Measurements from ENCODE around the gene KIAA0825.
A peak's percentile ranks its signal among the peaks of the same experiment; 100 is the strongest.

The KIAA0825 gene

DNA sequence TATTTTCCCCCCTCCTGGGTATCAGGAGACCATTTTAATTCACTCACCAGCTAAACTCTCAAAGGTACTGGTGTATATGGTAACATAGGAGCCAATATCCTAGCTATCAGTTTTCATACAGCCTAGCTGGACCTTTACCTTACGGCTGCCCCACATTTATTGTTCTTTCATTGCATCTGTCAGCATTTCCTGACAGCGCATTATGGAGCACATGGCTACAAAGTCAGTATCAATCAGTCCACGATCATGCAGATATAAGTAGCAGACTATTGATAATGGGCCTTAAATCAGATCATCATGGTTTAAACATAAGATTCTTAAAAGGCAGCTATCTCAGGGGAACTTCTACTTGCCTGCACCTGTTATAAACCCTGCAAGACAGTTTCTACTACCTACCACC lies 304.7 kb downstream of the KIAA0825 start:
- peaks cover 16% of the 10 kb centered on the region for H3K36me3 ChIP-seq (ENCODE audit: control insufficient read depth, insufficient read depth, low read length)

DNA sequence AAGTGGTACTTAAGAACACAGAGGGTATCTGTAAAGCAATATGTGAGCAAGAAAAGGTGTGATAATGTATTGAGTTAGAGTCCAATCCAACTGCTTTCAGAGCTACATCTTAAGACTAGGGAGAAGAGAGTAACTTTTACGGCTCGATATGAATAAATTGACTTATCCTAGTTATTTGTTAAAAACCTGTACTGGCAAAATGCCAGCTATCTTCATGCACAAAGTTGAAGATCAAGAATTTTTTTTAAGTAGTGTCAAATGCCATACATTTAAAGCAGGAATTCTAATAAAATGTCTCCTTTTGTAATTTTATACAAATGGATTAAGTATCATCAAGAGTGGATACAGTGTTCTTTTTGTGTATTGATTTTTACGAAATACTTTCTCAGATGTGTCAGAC lies 305.2 kb downstream of the KIAA0825 start:
- peaks cover 48% of the 10 kb centered on the region for H3K4me1 ChIP-seq (ENCODE audit: control insufficient read depth, insufficient read depth, low read length)
- H3K4me3 ChIP-seq (ENCODE audit: low read depth, low read length) = no peak overlapping the region
- no peak overlapping the region for H3K9ac ChIP-seq (ENCODE audit: low read depth, low read length)
- no peaks in the 10 kb centered on the region for H3K9me3 ChIP-seq (ENCODE audit: control insufficient read depth, insufficient read depth, low read length)
- peaks cover 18% of the 10 kb centered on the region for H3K36me3 ChIP-seq (ENCODE audit: control insufficient read depth, insufficient read depth, low read length)
- H3K27me3 ChIP-seq (ENCODE audit: control insufficient read depth, insufficient read depth, low read length) = no peaks in the 10 kb centered on the region
- H3K27ac ChIP-seq (ENCODE audit: low read depth, low read length) = no peak overlapping the region

More for the DNA sequence above, 304.7 kb downstream of the KIAA0825 start:
- no peak overlapping the region for H3K4me3 ChIP-seq (ENCODE audit: low read depth, low read length)
- peaks cover 50% of the 10 kb centered on the region for H3K4me1 ChIP-seq (ENCODE audit: control insufficient read depth, insufficient read depth, low read length)
- H3K9me3 ChIP-seq (ENCODE audit: control insufficient read depth, insufficient read depth, low read length) = no peaks in the 10 kb centered on the region
- H3K27me3 ChIP-seq (ENCODE audit: control insufficient read depth, insufficient read depth, low read length) = no peaks in the 10 kb centered on the region
- H3K9ac ChIP-seq (ENCODE audit: low read depth, low read length) = no peak overlapping the region
- H3K27ac ChIP-seq (ENCODE audit: low read depth, low read length) = peak overlapping the region; percentile 12

DNA sequence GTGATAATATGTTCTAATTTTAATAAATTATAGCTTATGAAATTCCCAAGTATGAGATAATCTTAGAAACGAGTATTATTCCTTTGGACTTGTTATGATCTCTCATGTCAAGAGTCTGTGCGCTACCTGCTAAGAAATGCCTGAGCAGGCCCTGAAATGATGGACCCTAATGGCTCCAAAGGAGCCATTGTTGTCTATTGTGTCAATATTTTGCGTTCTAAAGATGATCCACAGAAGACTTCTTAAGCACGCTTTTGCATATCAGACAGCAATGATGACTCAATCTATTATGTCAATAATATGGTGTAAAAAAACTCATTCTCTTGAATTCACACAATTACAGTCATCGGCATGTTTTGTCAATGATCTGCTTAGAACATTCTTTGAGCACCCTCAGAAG lies 306.1 kb downstream of the KIAA0825 start:
- H3K27ac ChIP-seq (ENCODE audit: low read depth, low read length) = no peak overlapping the region
- no peak overlapping the region for H3K4me3 ChIP-seq (ENCODE audit: low read depth, low read length)
- no peaks in the 10 kb centered on the region for H3K9me3 ChIP-seq (ENCODE audit: control insufficient read depth, insufficient read depth, low read length)
- H3K36me3 ChIP-seq (ENCODE audit: control insufficient read depth, insufficient read depth, low read length) = peaks cover 23% of the 10 kb centered on the region
- no peaks in the 10 kb centered on the region for H3K27me3 ChIP-seq (ENCODE audit: control insufficient read depth, insufficient read depth, low read length)
- no peak overlapping the region for H3K9ac ChIP-seq (ENCODE audit: low read depth, low read length)
- H3K4me1 ChIP-seq (ENCODE audit: control insufficient read depth, insufficient read depth, low read length) = peaks cover 48% of the 10 kb centered on the region

DNA sequence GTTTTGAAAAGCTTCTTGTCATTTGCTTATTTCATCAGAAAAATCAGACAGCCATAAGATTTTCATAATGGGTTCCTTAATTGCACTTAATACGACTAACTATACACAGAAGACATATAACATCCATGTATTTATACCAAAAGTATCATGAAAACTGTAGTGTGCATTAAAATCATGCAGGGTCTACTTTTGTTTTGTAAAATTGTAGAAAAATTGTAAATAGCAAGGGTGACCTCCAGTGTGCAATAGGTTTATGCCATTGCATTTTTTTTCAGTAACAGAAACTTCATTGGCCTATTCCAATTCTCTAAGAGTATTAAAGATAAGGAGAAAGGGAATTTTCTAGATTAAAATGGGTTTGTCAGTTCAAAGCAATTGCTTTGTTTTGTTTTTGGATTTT lies 307.6 kb downstream of the KIAA0825 start:
- H3K27me3 ChIP-seq (ENCODE audit: control insufficient read depth, insufficient read depth, low read length) = no peaks in the 10 kb centered on the region
- peaks cover 38% of the 10 kb centered on the region for H3K4me1 ChIP-seq (ENCODE audit: control insufficient read depth, insufficient read depth, low read length)
- H3K9me3 ChIP-seq (ENCODE audit: control insufficient read depth, insufficient read depth, low read length) = no peaks in the 10 kb centered on the region
- no peak overlapping the region for H3K27ac ChIP-seq (ENCODE audit: low read depth, low read length)
- H3K36me3 ChIP-seq (ENCODE audit: control insufficient read depth, insufficient read depth, low read length) = peaks cover 30% of the 10 kb centered on the region
- H3K9ac ChIP-seq (ENCODE audit: low read depth, low read length) = no peak overlapping the region
- no peak overlapping the region for H3K4me3 ChIP-seq (ENCODE audit: low read depth, low read length)

DNA sequence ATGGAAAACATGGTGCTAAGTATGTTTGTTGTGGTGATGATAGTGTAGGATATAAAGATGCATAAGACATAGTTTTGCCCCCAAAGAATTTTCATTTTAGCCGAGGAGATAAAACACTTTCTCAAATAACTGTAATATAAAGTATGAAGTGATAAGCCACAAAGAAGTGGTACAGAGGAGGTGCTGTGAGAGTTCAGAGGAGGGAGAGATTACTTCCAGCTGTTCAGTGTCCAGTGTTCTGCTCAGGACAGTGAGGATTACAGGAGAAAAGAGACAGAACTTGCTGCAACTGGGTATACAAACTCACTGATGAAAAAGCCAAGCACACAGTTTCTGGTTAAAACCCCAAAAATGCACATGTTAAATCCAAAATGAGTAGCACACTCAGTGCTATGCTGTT lies 309.3 kb downstream of the KIAA0825 start:
- Histone ChIP-seq H3K27ac (ENCODE audit: low read depth, low read length) (no peak overlapping the region), H3K4me1 (ENCODE audit: control insufficient read depth, insufficient read depth, low read length) (peaks cover 23% of the 10 kb centered on the region), H3K9me3 (ENCODE audit: control insufficient read depth, insufficient read depth, low read length) (no peaks in the 10 kb centered on the region), H3K27me3 (ENCODE audit: control insufficient read depth, insufficient read depth, low read length) (no peaks in the 10 kb centered on the region), H3K4me3 (ENCODE audit: low read depth, low read length) (no peak overlapping the region), H3K9ac (ENCODE audit: low read depth, low read length) (no peak overlapping the region), H3K36me3 (ENCODE audit: control insufficient read depth, insufficient read depth, low read length) (peaks cover 30% of the 10 kb centered on the region)

DNA sequence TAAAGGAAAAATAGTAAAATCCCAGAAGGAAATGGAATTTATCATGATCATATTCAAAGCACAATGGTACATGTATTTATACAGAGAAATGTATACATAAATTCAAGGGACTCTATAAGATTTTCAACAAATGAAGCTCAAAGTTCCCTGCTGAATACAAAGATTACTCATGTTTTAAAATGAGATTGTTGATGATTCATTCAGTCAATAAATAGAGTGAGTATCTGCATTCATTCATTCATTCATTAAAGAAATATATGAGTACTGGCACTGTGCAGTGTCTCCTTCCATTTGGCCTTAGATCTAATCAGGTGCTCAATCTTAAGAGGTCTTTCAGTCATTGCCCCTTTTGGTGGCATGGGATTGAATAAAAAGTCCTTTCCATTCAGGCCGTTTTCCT lies 310.0 kb downstream of the KIAA0825 start:
- Histone ChIP-seq H3K9me3 (ENCODE audit: control insufficient read depth, insufficient read depth, low read length) (no peaks in the 10 kb centered on the region), H3K9ac (ENCODE audit: low read depth, low read length) (no peak overlapping the region), H3K36me3 (ENCODE audit: control insufficient read depth, insufficient read depth, low read length) (peaks cover 32% of the 10 kb centered on the region), H3K27me3 (ENCODE audit: control insufficient read depth, insufficient read depth, low read length) (no peaks in the 10 kb centered on the region), H3K4me1 (ENCODE audit: control insufficient read depth, insufficient read depth, low read length) (peaks cover 19% of the 10 kb centered on the region), H3K27ac (ENCODE audit: low read depth, low read length) (no peak overlapping the region), H3K4me3 (ENCODE audit: low read depth, low read length) (no peak overlapping the region)

DNA sequence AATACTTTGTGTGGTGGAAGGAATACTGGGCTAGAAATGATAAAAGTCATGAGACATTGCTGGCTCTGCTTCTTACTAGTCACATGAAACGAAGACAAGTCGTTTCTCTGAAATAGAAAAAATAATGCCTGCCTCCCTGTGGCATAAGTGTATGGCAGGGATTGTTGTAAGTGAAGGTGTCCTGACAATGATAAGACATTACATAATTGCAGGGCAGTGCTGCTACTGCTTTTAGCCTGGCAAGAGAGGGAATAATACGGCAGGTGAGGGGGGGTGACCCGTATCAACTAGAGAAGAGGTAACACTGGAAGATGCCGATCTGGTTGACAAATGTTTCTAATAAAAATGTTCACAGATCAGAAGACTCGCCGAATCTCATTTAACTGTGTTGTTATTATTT lies 314.3 kb downstream of the KIAA0825 start:
- H3K4me1 ChIP-seq (ENCODE audit: control insufficient read depth, insufficient read depth, low read length) = peaks cover 5% of the 10 kb centered on the region; the same call in 1 of the 2 replicates
- H3K27me3 ChIP-seq (ENCODE audit: control insufficient read depth, insufficient read depth, low read length) = no peaks in the 10 kb centered on the region
- H3K9ac ChIP-seq (ENCODE audit: low read depth, low read length) = no peak overlapping the region
- H3K27ac ChIP-seq (ENCODE audit: low read depth, low read length) = no peak overlapping the region
- no peak overlapping the region for H3K4me3 ChIP-seq (ENCODE audit: low read depth, low read length)
- H3K36me3 ChIP-seq (ENCODE audit: control insufficient read depth, insufficient read depth, low read length) = peaks cover 27% of the 10 kb centered on the region
- no peaks in the 10 kb centered on the region for H3K9me3 ChIP-seq (ENCODE audit: control insufficient read depth, insufficient read depth, low read length)

DNA sequence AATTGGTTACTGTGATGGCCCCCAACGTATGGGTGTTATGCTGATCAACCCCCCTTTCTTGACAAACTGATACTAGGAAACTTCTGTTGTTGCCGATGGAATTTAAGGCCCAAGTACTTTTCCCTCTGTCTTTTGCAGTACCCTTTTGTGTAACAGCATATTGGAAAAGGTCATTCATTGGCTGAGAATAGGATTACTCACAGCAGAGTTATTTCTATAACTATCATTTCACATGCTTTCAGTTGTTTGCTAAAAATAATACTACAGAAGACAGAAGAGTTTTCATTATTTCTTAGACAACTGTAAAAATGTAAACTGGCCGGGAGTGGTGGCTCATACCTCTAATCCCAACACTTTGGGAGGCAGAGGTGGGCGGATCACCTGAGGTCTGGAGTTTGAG lies 329.5 kb downstream of the KIAA0825 start:
- H3K4me1 ChIP-seq (ENCODE audit: control insufficient read depth, insufficient read depth, low read length) = no peaks in the 10 kb centered on the region
- no peaks in the 10 kb centered on the region for H3K27me3 ChIP-seq (ENCODE audit: control insufficient read depth, insufficient read depth, low read length)
- H3K36me3 ChIP-seq (ENCODE audit: control insufficient read depth, insufficient read depth, low read length) = peaks cover 4% of the 10 kb centered on the region; the same call in 1 of the 2 replicates
- no peak overlapping the region for H3K4me3 ChIP-seq (ENCODE audit: low read depth, low read length)
- H3K9ac ChIP-seq (ENCODE audit: low read depth, low read length) = no peak overlapping the region
- peaks cover 3% of the 10 kb centered on the region; the same call in 1 of the 2 replicates for H3K9me3 ChIP-seq (ENCODE audit: control insufficient read depth, insufficient read depth, low read length)
- no peak overlapping the region for H3K27ac ChIP-seq (ENCODE audit: low read depth, low read length)

DNA sequence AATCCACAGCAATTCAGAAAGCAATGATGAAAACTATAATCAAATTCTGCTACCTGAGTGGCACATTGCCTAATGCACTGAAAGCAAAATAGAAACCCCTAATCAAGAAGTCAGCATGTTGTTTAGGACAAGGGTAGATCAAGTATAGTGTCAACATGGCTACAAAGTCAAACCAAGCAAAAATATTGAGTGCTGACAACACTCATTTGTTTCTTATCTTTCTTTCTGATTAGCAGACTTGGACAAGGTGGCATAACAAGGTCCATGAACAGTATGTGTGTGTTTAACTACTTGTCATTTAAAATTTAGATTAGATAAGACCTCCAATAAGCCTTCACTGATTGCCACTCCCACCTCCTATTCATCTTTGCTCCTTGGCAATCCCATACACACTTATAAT lies 332.4 kb downstream of the KIAA0825 start:
- no peak overlapping the region for H3K4me3 ChIP-seq (ENCODE audit: low read depth, low read length)

DNA sequence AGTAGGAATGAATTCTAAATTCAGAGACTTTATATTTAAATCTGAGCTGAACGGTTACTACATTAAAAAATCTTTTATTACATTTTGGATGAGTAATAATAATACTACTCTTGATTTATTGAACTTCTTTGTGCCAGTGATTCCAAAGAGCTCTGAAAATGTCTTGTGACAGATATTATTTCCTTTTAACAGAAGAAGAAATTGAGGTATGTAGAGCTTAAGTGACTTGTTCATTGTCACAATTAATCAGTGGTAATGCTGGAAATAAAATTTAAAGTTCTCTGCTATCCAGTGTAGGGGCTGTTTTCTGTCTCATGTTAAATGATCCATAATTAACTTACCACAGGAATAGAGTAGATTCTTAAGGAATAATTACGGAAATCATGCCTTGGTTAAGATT lies 335.3 kb downstream of the KIAA0825 start:
- Histone ChIP-seq H3K27me3 (ENCODE audit: control insufficient read depth, insufficient read depth, low read length) (no peaks in the 10 kb centered on the region), H3K27ac (ENCODE audit: low read depth, low read length) (no peak overlapping the region), H3K4me3 (ENCODE audit: low read depth, low read length) (no peak overlapping the region), H3K9me3 (ENCODE audit: control insufficient read depth, insufficient read depth, low read length) (no peaks in the 10 kb centered on the region), H3K4me1 (ENCODE audit: control insufficient read depth, insufficient read depth, low read length) (peaks cover 14% of the 10 kb centered on the region), H3K36me3 (ENCODE audit: control insufficient read depth, insufficient read depth, low read length) (0 out of 2 replicates have a peak, but pooled peaks cover 4% of the 10 kb centered on the region), H3K9ac (ENCODE audit: low read depth, low read length) (no peak overlapping the region)

More for the DNA sequence above, 332.4 kb downstream of the KIAA0825 start:
- H3K27ac ChIP-seq (ENCODE audit: low read depth, low read length) = no peak overlapping the region
- peaks cover 14% of the 10 kb centered on the region for H3K4me1 ChIP-seq (ENCODE audit: control insufficient read depth, insufficient read depth, low read length)
- no peaks in the 10 kb centered on the region for H3K27me3 ChIP-seq (ENCODE audit: control insufficient read depth, insufficient read depth, low read length)
- peaks cover 7% of the 10 kb centered on the region; the same call in 1 of the 2 replicates for H3K36me3 ChIP-seq (ENCODE audit: control insufficient read depth, insufficient read depth, low read length)
- H3K9ac ChIP-seq (ENCODE audit: low read depth, low read length) = no peak overlapping the region
- H3K9me3 ChIP-seq (ENCODE audit: control insufficient read depth, insufficient read depth, low read length) = no peaks in the 10 kb centered on the region

DNA sequence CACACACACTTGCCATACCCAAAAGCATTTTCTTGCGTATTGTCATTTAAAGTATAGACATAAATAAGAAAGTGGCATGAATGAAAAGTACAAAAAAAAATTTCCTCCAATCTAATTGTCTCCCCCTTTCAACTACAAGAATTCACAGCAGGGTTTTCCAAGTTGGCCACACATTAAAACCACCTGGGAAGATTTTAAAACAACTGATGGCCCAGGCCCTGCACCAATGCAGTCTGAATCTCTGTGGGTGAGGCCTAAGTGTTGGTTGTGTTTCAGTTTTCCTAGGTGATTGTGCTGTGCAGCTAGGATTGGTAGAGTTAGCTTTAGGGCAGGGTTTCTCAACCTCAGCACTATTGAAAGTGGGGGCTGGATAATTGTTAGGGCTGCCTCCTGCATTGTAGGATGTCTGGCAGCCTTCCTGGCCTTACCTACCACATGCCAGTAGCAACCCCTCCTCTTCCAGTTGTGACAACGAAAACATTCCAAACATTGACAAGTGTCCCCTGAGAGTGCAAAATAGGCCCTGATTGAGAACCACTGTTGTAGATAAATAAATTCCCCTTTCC lies 337.1 kb downstream of the KIAA0825 start:
- no peak overlapping the region for H3K27ac ChIP-seq (ENCODE audit: low read depth, low read length)
- no peak overlapping the region for H3K9ac ChIP-seq (ENCODE audit: low read depth, low read length)
- no peaks in the 10 kb centered on the region for H3K9me3 ChIP-seq (ENCODE audit: control insufficient read depth, insufficient read depth, low read length)
- H3K4me1 ChIP-seq (ENCODE audit: control insufficient read depth, insufficient read depth, low read length) = peaks cover 14% of the 10 kb centered on the region
- H3K4me3 ChIP-seq (ENCODE audit: low read depth, low read length) = no peak overlapping the region
- no peaks in the 10 kb centered on the region for H3K27me3 ChIP-seq (ENCODE audit: control insufficient read depth, insufficient read depth, low read length)
- H3K36me3 ChIP-seq (ENCODE audit: control insufficient read depth, insufficient read depth, low read length) = 0 out of 2 replicates have a peak, but pooled peaks cover 5% of the 10 kb centered on the region

Data from HUES48 (cell line).